Stimulated activated naive CD4-positive, alpha-beta T cell treated with Interleukin-2 at 50 U/mL for 16 hours (primary cell): ENCODE data around the gene TMTC2.

Experiments
- DNase-seq: peaks from one replicate; lab custom pipeline; 2025; lab: John Stamatoyannopoulos, UW

TMTC2 gene

GRCh38 chr12:83140135-83140534, 453.4 kb downstream of the TMTC2 start:
- DNase-seq = no peak

GRCh38 chr12:83141460-83141994, 454.8 kb downstream of the TMTC2 start:
- no peak for DNase-seq

DNA sequence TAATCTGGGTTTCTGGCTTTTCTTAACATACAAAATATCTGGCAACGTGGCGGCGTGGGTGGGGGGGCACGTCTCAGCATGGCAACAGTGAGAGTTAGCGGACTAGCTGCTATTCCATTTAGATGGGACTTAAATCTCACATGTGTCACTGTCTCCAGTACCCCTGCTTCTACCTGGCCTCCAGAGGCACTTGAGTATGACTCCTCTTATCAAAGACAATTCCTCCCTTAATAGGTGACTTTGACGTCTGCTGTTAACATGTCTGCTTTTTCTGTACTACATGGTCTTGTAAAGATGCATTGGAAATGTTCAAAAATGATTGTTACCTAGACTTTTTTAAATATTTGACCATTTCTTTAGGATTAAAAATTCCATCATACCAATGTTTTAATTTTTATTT, 456.2 kb downstream of the TMTC2 start:
- no peak for DNase-seq

- no peak for DNase-seq
These were observed 457.2 kb downstream of the TMTC2 start for GRCh38 chr12:83143950-83144349.

- DNase-seq = no peak
These were observed 458.7 kb downstream of the TMTC2 start for GRCh38 chr12:83145325-83145840.

DNA sequence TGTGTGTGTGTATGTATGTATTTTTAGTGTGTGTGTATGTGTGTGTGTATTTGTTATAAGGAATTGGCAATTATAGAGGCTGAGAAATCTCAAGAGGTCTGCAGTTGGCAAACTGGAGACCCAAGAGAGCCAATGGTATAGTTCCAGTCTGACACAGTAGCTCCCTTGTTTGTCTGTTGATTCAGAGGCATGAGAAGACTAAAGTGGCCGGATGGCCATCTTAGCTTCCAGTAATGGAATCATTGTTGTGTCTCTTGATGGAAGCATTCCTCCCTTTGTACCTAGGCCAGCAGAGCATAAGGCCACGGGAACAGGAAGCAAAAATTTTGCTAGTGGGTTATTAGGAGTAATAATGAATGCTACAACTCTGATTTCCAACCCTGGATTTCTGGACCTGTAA, 460.6 kb downstream of the TMTC2 start:
- no peak for DNase-seq

GRCh38 chr12:83149987-83150386, 463.3 kb downstream of the TMTC2 start:
- DNase-seq = no peak

GRCh38 chr12:83150465-83151189, 463.9 kb downstream of the TMTC2 start:
- no peak for DNase-seq

DNA sequence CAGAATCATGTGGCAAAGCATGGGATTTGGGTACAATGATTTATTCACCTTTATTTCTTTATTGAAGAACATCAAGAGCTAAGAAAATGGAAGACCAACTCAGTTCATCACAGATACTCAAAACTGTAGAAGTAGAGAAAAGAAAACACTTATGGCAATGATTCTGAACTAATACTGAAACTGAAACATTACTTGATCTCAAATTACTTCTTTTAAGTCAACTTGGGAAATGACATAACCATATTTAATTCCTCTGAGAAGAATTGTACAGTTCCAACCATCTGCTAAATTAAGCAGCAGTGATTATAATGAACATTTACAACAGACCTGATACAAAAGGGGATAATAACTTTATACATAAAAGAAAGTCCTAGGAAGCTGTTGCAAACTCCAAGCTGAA, 466.5 kb downstream of the TMTC2 start:
- DNase-seq = no peak

- no peak for DNase-seq
These were observed 470.1 kb downstream of the TMTC2 start for GRCh38 chr12:83156815-83157214.

DNA sequence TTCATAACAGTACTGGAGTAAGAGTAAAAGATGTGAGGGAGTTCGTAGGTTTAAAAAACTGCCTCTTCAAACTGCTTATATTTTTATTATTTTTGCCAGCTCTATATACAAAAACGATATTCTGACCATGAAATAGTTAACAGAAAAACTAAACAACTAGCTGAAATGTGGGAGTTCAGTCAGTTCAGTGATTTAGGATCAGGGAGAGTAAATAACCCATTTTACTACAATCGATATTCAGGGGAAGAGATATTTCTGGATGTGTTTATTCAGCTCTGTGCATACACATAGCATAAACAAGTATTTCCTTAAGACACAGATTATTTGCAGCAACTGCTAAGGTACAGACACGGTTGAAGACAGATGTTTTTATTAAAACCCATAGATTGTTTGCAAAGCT, 470.9 kb downstream of the TMTC2 start:
- no peak for DNase-seq

DNA sequence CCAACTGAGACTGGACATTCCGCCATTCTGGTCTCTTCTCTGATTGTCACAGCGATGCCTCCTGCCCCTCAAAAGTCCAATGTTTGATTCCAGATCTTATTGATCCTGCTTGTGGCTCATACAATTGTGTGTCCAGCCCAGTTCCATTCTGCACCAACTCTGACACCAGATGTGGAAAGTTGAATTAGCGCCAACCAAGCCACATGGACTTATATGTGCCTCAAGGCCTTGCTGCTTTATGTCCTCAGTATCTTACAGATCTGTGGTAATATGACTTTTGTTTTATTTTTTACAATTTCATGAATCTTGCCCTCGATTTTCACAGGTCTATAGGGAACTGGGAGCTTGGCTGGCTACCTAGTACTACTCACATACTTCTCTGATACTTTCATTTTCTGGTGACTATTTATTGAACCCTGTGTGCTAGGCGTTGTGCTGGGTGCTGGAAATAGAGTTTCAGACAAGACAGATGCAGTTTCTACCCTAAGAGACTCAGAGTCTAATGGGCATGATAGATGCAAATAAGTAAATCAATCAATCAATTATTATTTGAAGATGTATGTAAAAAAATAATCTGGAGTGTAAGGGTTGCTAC, 472.0 kb downstream of the TMTC2 start:
- DNase-seq = no peak

- no peak for DNase-seq
These were observed 474.8 kb downstream of the TMTC2 start for GRCh38 chr12:83161456-83161855.

GRCh38 chr12:83168751-83169150, 482.0 kb downstream of the TMTC2 start:
- no peak for DNase-seq

- DNase-seq = no peak
These were observed 485.7 kb downstream of the TMTC2 start for GRCh38 chr12:83172441-83172840.

DNA sequence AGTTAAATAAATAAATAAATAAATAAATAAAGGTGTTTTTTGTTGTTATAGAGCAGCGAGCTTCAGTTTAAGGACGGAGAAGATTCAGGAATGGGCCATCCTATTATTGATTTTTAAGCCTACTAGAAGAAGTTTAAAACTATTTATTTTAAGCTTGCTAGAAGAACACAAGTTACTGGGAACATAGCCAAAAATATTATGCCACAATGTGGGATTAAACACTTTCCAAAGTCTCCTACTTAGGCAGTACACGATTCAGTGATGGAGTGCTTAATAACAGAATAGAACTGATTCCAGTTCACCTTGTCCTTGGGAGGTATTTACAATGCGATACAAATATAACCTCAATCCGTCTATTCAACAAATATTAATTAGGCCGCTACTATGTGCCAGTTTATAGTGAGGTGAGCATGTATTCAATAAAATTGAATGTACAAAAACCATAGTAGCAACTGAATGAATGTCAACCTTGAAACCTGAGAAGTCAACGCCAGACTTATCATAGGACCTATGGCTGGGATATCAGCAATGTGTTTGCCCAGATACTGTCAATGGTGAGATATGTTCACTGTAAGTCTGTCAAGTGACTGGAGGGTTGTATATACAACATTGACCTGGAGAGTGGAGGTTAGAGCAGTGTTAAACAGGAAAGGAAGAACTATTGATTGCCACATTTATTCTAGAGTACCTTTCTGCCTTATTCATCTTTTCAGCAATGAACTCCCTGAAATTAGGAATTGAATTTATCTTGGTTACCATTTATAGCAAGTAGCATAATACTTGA, 486.4 kb downstream of the TMTC2 start:
- no peak for DNase-seq

GRCh38 chr12:83179999-83180398, 493.3 kb downstream of the TMTC2 start:
- DNase-seq = no peak

- no peak for DNase-seq
These were observed 494.4 kb downstream of the TMTC2 start for GRCh38 chr12:83181074-83181473.

GRCh38 chr12:83183132-83183531, 496.4 kb downstream of the TMTC2 start:
- DNase-seq = no peak
